HG03196 (cell line): ENCODE results near the gene CKAP4.
A peak's percentile ranks its signal among the peaks of the same experiment; 100 is the strongest.

Experiments used
- ATAC-seq: cut with Tn5 transposase; IDR thresholded peaks from one replicate; pipeline ENCODE4 v1.9.1; 2021; ENCODE audit not compliant: unreplicated experiment

Gene CKAP4

DNA sequence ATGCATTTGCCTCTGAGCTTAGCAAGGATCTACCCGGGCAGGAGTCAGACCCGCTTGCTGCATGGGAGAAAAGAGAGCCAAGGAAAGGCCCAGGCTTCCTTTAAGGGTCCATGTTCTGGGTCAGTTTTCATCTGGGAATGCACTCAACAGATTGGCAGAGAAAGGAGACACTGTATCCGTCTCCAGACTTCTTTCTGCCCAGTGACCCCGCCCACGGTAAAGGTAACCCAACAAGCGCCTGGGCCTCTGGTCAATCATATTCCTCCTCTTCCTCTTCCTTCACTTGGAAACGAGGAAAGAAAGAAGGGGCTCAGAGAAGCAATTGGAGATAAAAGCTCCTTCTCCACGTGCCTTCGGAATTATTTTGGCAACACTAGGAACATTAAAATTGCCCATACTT lies 27.6 kb upstream of the CKAP4 start:
- no peak for ATAC-seq

GRCh38 chr12:106274575-106275121 lies 26.8 kb upstream of the CKAP4 start:
- no peak for ATAC-seq

GRCh38 chr12:106274012-106274411 lies 26.2 kb upstream of the CKAP4 start:
- no peak for ATAC-seq

GRCh38 chr12:106273491-106273890 lies 25.7 kb upstream of the CKAP4 start:
- no peak for ATAC-seq

GRCh38 chr12:106271575-106272505 lies 24.0 kb upstream of the CKAP4 start:
- ATAC-seq: no peak

DNA sequence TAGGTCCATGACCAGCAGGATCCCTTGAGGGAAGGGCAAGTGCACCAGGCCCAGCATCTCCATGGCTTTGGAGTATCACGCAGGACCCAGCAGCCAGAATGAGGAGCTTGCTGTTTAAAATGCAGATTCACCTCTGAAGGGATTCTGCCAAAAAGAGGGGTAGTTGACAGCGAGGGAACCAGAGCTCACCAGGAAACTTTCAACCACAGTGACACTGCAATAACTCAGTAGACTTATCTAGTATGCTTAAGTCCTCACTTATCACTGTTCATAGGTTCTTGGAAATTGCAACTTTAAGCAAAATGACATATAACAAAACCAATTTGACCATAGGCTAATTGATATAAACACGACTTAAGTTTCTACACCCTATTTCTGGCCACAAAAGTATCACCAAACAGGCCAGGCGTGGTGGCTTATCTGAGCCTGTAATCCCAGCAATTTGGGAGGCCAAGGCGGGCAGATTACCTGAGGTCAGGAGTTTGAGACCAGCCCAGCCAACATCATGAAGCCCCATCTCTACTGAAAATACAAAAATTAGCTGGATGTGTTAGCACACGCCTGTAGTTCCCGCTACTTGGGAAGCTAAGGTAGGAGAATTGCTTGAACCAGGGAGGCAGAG lies 21.4 kb upstream of the CKAP4 start:
- ATAC-seq: no peak

DNA sequence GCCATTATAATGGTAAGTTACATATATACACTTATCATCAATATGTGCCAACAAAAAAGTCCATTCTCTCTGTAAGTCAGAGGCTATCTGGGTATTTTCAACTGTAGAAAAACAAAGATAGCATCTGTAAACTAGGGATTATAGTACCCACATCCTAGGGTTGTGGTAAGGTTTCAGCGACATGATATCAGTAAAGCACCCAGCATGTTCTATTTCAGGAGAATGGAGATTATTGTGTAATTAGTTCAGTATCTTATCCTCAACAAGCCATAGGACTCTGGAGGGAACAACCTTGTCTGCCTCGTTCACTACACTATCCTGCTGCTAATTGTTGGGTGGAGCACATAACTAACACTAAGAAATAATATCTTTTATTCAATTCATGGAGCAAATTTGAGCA lies 19.7 kb upstream of the CKAP4 start:
- ATAC-seq: no peak

GRCh38 chr12:106265116-106265515 lies 17.3 kb upstream of the CKAP4 start:
- no peak for ATAC-seq

DNA sequence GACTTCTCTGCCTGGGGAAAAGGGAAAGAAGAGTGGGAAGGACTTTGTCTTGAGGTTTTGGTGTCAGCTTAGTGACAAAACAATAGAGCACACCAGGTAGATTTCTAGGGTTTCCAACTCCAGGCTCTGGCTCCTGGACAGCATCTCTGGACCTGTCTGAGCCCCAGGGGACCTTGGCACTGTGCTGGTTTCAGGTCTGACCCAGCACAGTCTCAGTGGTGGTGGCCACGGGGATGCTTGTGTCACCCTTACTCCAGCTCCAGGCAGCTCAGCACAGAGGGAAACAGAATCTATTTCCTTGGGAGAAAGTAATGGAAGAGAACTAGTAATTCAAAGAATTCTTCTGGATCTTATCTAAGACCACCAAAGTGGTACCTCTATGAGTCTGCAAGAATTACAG lies 11.1 kb upstream of the CKAP4 start:
- ATAC-seq: no peak

DNA sequence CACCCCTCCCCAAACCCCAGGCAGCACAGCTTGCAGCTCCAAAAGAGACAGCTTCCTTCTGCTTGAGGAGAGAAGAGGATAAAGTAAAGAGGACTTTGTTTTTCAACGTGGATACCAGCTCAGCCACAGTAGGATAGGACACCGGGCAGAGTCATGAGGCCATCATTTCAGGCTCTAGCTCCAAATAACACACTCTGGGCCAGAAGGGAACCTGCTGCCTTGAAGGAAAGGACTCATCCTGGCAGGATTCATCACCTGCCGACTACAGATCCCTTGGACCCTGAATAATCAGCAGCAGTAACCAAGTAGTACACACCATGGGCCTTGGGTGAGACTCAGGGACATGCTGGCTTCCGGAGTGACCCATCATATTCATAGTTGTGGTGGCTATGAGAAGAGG lies 10.4 kb upstream of the CKAP4 start:
- no peak for ATAC-seq

DNA sequence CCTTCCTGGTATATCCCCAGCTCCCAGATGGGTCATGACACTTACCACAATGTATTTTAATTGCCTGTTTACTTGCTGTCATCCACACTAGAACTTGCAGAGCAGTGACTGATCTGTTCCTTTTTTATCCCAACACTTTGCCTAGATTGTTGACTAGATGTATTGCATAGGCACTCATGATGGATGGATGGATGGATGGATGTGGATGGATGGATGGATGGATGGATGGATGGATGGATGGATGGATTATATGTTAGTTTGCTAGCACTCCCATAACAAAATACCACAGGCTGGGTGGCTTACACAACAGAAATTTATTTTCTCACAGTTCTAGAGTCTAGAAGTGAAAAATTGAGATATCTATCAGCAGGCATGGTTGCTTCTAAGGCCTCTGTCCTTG lies 8.7 kb upstream of the CKAP4 start:
- no peak for ATAC-seq

DNA sequence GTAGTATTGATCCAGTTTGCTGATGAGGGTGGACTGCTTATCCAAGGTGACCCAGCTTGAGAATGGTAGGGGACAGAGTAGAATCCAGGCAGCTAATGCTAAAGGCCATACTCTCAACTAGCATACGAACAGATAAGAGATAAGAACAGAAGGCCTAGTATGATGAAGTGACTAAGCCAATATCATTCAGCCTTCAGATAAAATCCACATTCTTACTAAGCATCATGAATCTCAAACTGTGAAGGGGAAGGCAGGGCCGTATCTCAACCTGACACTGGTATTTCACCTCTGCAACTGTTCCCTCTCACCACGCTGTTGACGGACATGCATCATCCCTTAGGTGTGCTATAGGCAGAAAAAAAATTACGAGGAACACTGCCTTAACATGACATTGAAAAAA lies 8.1 kb upstream of the CKAP4 start:
- ATAC-seq: no peak

- no peak for ATAC-seq
Measured at GRCh38 chr12:106255493-106255892, 7.7 kb upstream of the CKAP4 start.

DNA sequence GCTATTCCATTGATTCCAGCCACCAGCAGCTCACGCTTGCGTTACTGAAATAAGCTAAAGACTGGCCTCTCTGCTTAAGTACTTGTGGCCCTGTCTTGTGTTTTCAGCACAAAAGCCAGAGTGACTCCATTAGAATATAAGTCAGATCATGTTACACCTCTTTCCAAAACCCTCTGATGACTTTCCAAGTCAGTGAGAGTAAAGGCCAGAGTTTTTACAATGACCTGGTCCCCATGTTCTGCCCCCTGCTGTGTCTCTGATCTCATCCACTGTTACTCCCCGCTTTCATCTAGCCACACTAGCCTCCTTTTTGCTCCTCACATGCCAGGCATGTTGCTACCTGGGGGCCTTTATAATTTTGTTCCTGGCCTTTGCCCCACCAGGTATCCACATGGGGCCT lies 6.9 kb upstream of the CKAP4 start:
- no peak for ATAC-seq

DNA sequence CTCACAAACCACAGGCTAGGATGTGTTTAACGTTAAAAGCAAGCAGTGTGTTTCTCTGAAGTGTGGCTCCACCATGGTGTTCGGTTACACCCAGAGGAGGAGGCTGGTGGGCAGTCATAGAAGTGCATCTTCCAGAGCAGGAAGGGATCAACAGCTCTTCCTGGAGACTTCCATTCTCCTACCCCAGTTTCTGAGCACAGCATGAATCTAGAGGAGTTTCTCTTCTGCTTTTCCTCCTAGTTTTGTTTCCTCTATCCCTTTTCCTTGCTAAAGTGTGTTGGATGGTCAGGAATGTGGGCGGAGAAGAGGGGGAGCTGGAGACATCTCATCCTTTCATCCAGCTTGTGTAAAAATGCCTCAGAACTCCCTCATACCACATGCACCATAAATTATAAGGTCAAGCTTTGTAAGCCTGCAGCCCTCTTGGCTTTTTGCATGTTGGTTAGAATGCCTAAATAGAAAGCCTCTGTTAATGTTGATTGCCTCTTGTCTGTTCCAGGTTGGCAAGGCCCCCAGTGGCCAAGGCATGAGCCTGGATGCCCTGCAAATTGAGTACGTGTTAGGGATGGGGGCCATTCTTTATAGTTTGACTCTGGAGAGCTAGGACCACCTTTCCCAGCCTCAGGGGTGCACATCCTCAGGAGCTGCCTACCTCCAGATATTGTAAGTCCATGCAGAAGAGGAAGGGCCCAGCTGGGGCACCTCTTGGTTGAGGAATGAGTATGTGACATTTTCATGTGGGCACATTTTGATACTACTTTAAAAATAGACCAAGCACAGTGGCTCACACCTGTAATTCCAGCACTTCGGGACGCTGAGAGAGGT lies 4.0 kb upstream of the CKAP4 start:
- no peak for ATAC-seq

DNA sequence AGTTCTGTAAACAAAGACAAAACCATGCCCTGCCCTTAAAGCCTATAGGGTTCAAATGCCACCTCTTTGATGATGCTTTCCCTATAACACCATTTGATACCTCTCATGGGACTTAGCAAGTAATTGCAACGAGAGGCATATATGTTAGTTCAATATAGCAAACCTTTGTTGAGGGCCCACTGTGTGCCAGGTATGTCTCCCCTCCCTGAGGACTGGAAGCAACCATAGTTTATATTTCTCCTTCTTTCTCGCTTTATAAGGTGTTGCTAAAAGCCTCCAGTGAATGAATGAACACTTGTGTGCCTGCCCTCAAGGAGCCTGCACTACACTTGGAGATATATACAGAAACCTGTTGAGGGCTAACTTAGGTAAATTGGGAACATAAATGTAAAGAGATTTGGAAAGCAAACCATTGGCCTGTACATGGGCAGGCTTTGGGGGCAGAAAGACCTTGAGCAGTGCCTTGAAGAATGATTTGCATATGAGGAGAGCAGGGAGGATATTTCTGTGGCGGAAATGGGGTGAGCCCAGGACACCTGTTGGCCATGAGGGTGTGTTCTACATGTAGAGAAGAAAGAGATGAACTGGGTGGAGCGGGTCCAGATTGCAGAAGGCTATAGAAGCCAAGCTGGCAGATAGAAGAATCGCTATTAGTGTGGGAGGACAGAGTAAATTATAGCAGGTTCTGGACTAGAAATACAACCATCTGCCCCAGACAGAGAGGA lies 1.8 kb upstream of the CKAP4 start:
- ATAC-seq: peak; percentile 70

- ATAC-seq: peak; percentile 10
Measured at GRCh38 chr12:106248846-106249371, 1.1 kb upstream of the CKAP4 start.

GRCh38 chr12:106248312-106248845 lies 559 bp upstream of the CKAP4 start:
- peak; percentile 11 for ATAC-seq

GRCh38 chr12:106246891-106247673 lies 738 bp downstream of the CKAP4 start:
- peak; percentile 24 for ATAC-seq
